ENCODE measurements around the gene RPS6KA2.
A peak's percentile ranks its signal among the peaks of the same experiment; 100 is the strongest.

The RPS6KA2 gene

GRCh38 chr6:166627033-166627874 is at the start of gene RPS6KA2:
TSS of gene RPS6KA2 (minus strand) at chr6:166627251. CDS start at chr6:166627019, 232 bp downstream.
- DNase-seq (ENCODE audit: low spot score) = peak; percentile 98

- no peak for DNase-seq (ENCODE audit: low spot score)
Measured at GRCh38 chr6:166676270-166676860, 49.3 kb upstream of the RPS6KA2 start.

GRCh38 chr6:166675736-166676135 is 48.7 kb upstream of the RPS6KA2 start:
- DNase-seq (ENCODE audit: low spot score) = no peak

GRCh38 chr6:166673309-166673708 is 46.3 kb upstream of the RPS6KA2 start:
- no peak for DNase-seq (ENCODE audit: low spot score)

GRCh38 chr6:166672624-166673206 is 45.7 kb upstream of the RPS6KA2 start:
- DNase-seq (ENCODE audit: low spot score) = no peak

GRCh38 chr6:166672146-166672545 is 45.1 kb upstream of the RPS6KA2 start:
- no peak for DNase-seq (ENCODE audit: low spot score)

- no peak for DNase-seq (ENCODE audit: low spot score)
Measured at GRCh38 chr6:166671434-166672081, 44.5 kb upstream of the RPS6KA2 start.

GRCh38 chr6:166670894-166671293 is 43.8 kb upstream of the RPS6KA2 start:
- no peak for DNase-seq (ENCODE audit: low spot score)

- DNase-seq (ENCODE audit: low spot score) = no peak
Measured at GRCh38 chr6:166670013-166670412, 43.0 kb upstream of the RPS6KA2 start.

GRCh38 chr6:166667796-166668610 is 41.0 kb upstream of the RPS6KA2 start:
- DNase-seq (ENCODE audit: low spot score) = no peak

DNA sequence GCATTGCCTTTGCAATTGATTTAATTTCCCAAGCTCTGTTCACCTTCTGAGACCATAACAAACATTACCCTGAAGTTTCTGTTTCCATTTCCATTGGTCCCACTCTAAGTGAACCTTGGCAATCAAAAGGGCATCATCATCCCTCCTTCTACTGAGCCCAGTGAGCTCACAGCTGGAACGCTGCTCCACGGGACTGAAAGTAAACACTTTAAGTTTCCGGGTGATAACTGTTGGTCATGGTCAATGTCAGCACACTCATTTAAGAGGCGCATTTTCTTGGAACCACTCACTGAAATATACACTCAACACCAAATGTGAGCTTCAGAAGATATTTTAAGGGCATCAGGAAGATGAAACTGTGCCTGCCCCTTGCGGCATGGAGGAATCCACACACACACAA is 37.1 kb upstream of the RPS6KA2 start:
- DNase-seq (ENCODE audit: low spot score) = no peak

DNA sequence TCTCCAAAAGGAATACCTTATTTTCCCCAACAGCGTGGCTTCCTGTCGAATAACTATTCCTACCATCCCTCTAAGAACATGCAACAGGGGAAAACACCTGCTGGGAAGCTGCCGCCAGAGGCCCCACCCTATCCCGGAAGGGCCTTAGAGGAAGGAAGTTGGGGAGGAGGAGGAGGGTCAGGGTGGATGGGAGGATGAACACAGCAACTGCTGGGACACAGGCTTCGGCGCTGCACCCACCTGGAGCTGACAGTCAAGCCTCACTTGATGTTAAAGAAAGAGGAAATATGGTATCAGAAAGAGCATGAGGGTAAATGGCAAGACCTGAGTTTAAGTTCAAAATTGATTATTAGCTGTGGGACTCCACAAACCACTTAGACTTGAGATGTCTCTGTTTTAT is 36.5 kb upstream of the RPS6KA2 start:
- no peak for DNase-seq (ENCODE audit: low spot score)

GRCh38 chr6:166662690-166663089 is 35.6 kb upstream of the RPS6KA2 start:
- DNase-seq (ENCODE audit: low spot score) = no peak

DNA sequence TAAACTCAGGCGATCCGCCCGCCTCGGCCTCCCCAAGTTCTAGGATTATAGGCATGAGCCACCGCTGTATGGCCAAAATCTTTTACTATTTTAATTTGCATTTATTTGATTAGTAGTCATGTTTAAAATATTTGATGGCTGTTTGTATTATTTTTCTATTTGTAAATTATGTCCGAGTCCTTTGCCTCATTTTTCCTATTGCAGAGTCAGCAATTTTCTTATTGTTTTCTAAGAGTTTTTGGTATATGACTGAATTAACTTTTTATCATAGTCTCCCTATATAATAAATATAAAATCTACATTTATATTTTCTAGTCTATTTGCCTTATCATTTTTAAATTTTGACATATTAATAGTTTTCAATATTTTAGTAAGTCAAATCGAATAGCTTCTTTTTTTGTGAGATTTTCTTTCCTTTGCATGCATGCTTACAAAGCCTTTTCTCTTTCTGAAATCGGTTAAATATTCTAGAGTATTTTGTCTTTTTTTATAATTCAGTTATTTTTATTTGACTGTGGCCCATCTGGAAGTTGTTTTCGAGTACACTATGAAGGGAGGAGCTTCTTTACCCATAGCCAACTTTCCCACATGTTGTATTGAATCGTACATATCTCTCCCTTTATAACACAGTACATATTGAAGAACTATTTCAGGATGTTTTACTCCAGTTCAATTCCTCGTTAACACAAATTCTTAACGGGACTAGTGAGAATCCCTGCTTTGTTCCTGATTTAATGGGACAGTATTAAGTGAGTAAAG is 34.5 kb upstream of the RPS6KA2 start:
- DNase-seq (ENCODE audit: low spot score) = no peak

- no peak for DNase-seq (ENCODE audit: low spot score)
Measured at GRCh38 chr6:166660157-166660688, 33.2 kb upstream of the RPS6KA2 start.

DNA sequence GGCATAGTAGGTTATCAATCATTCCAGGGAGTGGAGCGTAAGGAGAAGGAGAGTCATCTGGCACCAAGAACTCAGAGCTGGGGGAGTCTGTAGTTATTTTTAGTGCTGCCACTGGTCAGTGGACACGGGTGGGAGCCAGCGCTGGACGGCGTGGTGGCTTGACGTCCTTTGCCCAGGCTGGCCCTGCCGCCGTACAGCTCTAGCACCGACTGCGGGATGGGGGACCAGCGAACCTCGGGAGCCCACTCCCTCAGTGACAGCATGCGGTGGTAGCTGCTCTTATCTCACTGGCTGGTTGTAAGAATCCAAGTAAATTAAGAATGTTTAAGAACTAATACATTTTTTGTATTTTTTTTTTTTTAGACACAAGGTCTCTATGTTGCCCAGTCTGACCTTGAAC is 32.5 kb upstream of the RPS6KA2 start:
- no peak for DNase-seq (ENCODE audit: low spot score)

GRCh38 chr6:166658792-166659150 is 31.7 kb upstream of the RPS6KA2 start:
- DNase-seq (ENCODE audit: low spot score) = no peak

DNA sequence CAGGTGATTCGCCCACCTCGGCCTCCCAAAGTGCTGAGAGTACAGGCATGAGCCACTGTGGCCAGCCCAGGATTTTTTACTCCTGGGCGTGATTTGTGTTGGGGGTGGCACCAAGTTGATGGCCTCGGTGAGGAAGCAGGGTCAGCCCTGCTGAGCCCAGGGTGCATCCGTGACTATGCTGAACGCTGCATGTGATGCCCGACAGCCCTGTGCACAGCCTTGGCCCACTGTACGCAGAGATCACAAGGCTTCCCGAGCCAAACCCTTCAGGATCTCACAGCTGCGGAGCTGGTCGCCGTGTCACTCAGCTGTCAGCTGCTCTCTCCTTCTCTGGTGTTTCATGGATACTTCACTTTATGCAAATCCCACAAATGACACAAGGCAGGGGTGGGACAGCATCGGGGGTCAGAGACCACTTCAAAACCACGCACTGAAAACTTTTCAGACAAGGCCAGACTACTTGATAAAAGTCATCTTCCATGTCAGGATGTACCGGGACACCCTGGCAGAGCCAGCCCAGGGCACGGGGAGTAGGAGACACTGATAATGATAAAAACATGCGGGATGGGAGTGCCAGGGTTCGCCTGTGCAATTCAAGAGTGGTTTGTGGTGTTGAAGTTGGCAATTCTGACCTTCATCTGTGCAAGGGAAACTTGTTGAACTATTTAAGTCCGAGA is 31.2 kb upstream of the RPS6KA2 start:
- no peak for DNase-seq (ENCODE audit: low spot score)

DNA sequence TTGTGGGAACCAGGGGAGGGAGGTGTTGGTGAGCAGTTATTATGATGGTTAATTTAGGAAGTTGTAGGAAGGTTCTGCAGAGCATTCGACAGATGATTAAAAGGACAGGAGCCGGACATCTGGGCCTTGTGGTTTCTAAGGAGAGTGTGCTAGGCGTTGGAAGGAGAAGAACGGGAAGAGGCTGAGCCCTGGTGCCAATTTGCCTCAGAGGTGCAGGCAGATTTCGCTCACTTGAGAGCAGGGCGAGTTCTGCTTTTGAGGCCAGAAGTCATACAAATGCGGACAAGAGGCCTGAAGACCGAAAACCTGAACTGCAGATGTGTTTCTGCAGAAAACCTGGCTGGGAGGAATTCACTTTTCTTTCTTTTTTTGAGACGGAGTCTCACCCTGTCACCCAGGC is 30.5 kb upstream of the RPS6KA2 start:
- DNase-seq (ENCODE audit: low spot score) = no peak

All from RKO (cell line).